GM19324 (cell line): ENCODE data around the gene TOMT.
"Not testable (repeated sequence)": the region's sequence is repeated elsewhere in the genome, so short reads cannot be mapped to it uniquely, and the experiment has no call there.

ENCODE experiments used
- ATAC-seq: cut with Tn5 transposase; IDR thresholded peaks from one replicate; pipeline ENCODE4 v1.9.1; 2021; ENCODE audit warnings: mild to moderate bottlenecking, moderate library complexity; ENCODE audit not compliant: unreplicated experiment, low FRiP score

TOMT gene

DNA sequence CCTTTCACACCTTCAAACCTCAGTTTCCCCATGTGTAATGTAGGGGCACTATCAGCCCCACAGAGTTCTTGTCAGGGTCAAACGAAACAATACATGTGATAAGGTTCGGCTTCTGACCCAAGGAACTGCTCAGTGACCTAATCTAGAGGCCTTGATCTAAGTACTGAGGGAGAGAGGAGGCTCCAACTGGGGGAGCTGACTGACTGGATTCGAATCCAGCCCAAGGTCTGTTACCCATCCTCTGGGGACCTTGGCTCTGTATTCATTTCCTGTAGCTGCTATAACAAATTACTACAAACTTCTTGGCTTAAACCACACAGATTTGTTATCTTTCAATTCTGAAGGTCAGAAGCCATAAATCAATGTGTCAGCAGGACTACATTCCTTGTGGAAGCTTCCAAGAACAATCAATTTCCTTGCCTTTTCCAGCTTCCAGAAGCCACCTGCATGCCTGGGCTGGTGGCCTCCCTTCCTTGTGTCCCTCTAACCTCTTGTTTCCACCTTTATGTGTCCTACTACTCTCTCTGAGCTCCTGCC, 17.5 kb downstream of the TOMT start:
- no peak for ATAC-seq

DNA sequence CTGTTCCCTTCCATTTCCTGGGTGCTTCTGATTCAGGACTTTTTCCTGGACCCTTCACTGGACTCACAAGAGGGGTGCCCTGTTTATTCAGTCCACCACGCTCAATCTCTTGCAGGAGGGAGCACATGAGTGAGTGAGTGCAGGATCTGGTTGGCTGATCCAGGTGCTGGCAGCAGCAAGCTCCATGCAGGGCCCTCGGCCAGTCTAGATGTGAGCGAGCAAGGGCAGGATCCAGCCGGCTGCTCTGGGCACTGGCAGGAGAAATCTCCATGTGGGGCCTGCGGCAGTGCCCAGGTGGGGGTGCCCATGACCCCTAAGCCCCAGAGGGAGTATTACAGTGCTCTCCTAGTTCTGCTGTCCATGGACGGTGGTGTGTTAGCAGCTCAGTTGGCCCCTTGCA, 18.3 kb downstream of the TOMT start:
- ATAC-seq, result no peak

DNA sequence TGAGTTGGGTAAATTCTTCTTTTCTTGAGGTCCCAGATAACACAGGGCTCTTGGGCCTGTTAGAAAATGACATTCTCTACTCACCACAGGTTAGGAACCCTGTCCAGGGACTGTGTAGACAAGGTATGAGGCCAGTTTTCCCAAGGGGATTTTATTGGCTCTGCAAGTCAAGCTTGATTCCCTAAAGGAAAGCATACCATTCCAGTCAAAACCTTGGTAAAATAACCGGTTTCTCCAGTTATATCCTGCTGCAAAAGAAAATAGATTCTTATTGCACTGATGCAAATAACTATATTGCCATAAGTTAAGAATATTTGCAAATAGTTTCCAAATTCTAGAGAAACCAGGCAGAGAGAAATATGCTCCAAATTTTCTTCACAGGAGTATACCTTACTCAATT, 20.2 kb downstream of the TOMT start:
- ATAC-seq, result no peak

GRCh38 chr11:72127923-72128322, 22.2 kb downstream of the TOMT start:
- no peak for ATAC-seq

DNA sequence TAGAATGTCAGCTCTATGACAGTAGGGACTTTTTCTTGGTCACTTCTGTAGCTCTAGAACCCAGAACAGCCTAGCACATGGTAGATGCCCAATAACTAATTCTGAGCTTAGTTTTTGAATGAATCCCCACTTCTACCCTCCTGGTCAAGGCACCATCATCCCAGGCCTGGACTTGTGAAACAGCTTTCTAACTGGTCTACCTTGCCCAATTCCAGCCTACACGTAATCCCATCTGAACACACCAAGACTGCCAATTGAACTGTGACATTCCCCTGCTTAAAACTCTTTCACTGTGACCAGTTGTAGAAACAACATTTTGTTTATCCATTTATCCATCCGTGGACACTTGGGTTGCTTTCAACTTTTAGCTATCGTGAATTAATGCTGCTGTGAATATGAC, 23.7 kb downstream of the TOMT start:
- no peak for ATAC-seq

GRCh38 chr11:72132646-72133045, 26.9 kb downstream of the TOMT start:
- ATAC-seq, result no peak

DNA sequence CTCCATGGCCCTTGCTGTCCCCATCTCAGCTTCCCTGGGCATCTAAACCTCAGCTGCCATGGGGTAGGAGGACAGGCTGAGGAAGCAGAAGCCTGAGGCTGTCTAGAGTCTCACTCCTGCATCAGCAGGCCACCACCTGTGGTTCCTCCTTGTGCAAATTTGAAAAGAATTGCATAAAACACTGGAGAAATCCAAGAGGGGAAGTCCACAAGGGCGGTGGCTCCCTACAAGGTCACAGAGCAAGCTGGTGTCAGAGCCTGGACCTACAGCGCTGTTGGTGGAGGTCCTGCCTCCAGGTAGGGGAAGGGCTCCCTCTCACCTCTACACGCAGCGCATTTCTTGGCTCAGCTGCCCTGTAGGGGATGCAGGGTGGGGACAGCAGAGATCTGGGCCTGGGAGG, 29.7 kb downstream of the TOMT start, which contains the start of gene FOLR3:
FOLR3 (plus strand) TSS at position 253 of the 400 bp plus-strand sequence. CDS start 228 bp downstream, outside the sequence.
- not testable (repeated sequence) for ATAC-seq

GRCh38 chr11:72135891-72136683, 30.4 kb downstream of the TOMT start:
- no peak for ATAC-seq

- ATAC-seq, result no peak
Observed at GRCh38 chr11:72136684-72137262, 31.0 kb downstream of the TOMT start.

DNA sequence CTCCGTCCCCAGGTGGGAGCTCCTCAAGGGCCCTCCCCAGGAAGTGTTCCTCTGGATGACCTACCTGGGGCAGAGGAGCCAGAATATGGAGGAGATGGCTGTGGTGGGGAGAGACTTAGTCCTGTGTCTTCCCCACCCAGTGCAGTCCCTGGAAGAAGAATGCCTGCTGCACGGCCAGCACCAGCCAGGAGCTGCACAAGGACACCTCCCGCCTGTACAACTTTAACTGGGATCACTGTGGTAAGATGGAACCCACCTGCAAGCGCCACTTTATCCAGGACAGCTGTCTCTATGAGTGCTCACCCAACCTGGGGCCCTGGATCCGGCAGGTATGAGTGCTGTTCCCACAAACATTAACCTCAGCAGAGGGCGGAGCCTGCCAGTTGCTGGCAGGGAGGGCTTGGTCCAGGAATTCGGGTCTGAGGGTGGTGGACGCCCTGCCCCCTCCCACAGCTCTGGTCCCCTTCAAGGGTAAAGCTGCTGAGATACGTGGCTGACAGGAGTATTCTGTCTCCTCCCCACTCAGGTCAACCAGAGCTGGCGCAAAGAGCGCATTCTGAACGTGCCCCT, 33.2 kb downstream of the TOMT start:
- no peak for ATAC-seq

DNA sequence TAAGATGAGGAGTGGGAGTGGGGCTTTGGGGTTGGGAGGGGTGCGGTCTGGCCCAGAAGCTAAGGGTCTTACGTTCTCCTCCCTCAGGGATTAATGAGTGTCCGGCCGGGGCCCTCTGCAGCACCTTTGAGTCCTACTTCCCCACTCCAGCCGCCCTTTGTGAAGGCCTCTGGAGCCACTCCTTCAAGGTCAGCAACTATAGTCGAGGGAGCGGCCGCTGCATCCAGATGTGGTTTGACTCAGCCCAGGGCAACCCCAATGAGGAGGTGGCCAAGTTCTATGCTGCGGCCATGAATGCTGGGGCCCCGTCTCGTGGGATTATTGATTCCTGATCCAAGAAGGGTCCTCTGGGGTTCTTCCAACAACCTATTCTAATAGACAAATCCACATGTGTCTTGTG, 33.8 kb downstream of the TOMT start:
- ATAC-seq, result no peak

DNA sequence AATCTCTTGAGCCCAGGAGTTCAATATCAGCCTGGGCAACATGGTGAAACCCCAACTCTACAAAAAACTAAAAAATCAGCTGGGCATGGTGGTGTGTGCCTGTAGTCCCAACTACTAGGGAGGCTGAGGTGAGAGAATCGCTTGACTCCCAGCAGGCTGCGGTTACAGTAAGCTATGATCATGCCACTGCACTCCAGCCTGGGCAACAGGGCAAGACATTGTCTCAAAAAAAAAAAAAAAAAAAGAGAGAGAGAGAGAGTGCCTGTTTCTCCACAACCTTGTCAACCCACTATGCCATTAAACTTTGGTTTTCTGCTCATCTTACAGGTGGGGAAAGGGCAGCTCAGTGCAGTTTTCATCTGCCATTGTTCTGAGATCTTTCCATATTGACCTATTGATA, 34.9 kb downstream of the TOMT start:
- ATAC-seq, result no peak

- ATAC-seq, result no peak
Observed at GRCh38 chr11:72141066-72141465, 35.3 kb downstream of the TOMT start.

- not testable (repeated sequence) for ATAC-seq
Observed at GRCh38 chr11:72142086-72142485, 36.4 kb downstream of the TOMT start.

DNA sequence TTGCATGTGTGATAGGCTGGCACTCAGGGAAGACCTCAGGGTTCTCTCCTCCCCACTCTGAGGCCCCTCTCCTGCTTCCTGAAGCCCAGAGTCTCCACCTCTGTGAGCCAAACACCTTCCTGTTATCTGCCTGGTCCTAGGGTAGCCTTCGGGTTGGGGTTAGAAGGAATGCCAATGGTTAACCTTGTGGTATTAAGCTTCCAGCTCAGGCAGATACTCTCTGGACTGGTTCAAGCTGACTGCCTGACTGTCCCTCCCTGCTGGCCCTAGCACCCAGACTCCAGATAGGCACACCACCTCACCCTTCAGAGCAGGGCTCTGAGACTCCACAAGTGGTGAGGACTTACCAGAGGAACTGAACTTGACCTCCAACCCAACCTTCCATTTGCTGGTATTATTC, 36.8 kb downstream of the TOMT start:
- ATAC-seq, result not testable (repeated sequence)

DNA sequence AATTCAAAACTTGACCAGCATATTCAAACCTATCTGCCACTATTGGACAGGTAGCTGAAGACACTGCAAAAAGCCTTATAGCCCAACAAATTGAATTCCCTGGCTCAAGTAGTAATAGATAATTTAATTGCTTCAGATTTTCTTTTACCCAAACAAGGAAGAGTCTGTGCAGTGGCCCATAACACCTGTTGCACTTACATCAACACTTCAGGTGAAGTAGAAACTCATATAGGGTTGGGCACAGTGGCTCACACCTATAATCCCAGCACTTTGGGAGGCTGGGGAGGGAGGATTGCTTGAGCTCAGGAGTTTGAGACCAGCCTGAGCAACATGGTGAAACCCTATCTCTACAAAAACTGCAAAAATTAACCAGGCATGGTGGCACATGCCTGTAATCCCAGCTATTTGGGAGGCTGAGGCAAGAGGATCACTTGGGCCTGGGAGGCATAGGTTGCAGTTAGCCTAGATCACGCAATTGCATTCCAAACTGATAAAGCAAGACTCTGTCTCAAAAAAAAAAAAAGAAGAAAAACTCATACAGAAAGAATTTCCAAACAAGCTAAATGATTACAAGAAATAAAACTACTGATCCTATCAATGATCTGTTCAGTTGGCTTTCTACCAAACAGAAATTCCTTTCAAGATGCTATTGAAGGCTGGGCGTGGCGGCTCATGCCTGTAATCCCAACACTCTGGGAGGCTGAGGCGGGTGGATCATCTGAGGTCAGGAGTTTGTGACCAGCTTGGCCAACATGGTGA, 39.3 kb downstream of the TOMT start:
- ATAC-seq, result no peak

DNA sequence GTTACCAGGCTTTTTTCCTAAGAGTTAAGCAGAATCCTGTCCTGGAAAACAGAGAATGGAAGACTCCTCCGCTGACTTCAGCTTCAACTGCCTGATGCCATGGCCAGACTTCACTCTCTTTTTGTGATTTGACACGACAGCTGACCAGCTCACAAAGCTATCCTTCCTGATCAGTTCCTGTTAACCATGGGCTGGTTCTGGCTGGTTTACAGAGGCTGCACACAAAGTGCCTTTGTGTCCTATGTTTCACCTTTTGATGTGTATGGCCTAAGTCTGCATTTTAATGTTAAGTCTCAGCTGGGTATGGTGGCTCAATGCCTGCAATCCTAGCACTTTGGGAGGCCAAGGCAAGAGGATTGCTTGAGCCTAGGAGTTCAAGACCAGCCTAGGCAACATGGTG, 40.9 kb downstream of the TOMT start:
- no peak for ATAC-seq

DNA sequence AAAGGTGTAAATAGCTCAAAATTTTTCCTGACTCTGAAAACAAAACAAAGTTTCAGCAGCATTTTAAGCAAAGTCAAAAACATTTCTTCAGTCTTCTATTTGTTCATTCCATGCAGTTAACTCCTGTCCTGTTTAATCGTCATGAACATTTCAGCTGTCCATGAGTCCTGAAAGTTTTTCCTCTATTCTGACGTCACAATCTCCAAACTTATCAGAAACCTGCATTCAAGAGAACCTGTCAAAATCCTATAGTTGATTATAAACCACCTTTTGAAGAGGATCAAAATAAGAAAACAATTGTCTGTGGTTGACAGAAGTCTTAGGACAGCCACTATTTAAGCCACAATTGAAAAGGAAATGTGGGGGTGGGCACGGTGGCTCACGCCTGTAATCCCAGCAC, 45.2 kb downstream of the TOMT start:
- ATAC-seq, result no peak

GRCh38 chr11:72153874-72154273, 48.1 kb downstream of the TOMT start:
- not testable (repeated sequence) for ATAC-seq

DNA sequence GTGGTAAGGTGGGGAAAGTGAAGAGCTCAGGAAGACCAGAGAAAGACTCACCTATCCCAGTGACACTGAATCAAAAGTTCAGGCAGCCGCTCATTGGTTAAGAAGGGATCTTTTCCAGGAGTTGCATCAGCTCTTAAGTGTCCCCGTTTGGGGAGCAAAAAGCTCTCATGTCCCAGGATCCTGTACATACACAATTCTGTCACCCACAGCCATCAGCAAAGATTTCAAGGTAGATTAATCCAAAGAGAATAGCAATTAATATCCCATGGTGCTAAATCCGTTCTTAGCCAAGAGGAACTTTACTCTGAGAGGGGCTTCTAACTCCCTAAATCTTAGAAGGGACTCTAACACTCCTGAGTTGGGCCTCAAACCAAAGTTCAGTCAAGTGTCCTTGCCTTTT, 49.1 kb downstream of the TOMT start:
- no peak for ATAC-seq

DNA sequence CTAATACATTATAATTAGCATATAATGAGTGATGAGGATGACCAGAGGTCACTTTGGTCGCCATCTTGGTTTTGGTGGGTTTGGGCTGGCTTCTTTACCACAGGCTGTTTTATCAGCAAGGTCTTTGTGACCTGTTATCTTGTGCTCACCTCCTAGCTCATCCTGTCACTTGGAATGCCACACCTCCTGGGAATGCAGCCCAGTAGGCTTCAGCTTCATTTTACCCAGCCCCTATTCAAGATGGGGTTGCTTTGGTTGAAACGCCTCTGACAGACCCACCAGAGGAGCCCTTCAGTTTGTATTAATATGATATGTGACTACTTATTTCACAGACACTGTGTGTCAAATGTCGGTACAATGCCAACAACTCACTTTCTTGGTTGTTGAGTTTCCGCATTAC, 50.0 kb downstream of the TOMT start:
- no peak for ATAC-seq
